GM21515 (cell line): ENCODE data around the gene ERMP1.
"Not testable (repeated sequence)": the region's sequence is repeated elsewhere in the genome, so short reads cannot be mapped to it uniquely, and the experiment has no call there.

ENCODE experiments used
- ATAC-seq: cut with Tn5 transposase; IDR thresholded peaks from one replicate; pipeline ENCODE4 v1.9.1; 2021; ENCODE audit not compliant: unreplicated experiment

The ERMP1 gene

DNA sequence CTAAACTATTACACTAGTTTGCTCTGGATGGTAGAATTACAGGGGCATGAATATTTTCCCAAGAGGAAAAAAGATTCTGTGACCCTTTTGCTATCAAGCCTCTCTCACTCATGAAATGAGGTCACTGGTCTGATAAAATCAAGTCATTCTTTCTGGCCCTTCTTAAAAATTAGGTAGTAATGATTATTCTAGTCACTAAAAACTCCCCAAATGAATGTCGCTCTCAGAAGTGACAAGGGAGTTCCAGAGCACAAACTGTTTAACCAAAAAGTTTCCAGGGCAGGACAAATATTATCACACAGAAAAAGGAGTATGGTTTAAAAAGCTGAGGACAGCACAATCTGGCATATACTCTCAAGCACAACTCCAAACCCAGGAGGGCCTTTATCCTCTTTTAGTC, 12.5 kb downstream of the ERMP1 start:
- ATAC-seq: no peak

DNA sequence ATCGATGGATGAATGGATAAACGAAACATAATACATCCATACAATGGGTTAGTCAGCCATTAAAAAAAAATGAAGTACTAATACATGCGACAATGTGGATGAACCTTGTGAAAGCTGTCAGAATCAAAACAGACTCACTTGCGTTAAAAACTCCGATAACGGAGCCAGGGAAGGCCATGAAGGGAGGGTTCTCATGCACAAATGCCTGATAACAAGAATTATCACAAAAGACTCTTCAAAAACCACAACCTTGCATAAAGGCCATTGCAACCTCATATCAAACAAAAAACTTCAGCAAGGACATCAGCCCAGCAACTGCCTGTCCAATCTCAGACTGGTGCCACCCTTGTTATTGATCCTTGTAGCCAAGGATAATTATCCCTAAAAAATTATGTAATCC, 13.7 kb downstream of the ERMP1 start:
- no peak for ATAC-seq

DNA sequence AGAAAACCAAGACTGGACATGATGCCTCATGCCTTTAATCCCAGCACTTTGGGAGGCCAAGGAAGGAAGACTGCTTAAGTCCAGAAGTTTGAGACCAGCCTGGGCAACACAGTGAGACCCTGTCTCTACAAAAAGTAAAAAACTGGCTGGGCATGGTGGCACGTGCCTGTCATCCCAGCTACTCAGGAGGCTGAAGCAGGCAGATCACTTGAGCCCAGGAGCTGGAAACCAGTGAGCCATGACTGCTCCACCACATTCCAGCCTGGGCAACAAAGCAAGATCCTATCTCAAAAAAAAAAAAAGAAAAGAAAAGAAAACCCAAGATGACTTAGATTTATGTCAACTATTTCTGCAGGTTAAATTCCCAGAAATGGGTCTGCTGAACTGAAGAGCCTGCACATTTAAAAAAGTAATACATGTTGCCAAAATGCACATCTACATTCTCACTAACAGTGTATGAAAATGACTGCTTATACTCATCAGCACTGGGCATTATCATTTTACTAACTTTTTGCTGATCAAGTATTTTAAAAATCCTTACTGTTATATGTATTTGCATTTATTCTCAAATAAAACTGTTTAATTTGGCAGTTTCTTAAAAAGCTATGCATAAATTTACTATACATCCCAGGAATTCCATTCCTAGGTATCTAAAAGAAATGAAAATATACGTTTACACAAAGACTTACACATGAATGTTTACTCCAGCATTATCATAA, 14.3 kb downstream of the ERMP1 start:
- no peak for ATAC-seq

DNA sequence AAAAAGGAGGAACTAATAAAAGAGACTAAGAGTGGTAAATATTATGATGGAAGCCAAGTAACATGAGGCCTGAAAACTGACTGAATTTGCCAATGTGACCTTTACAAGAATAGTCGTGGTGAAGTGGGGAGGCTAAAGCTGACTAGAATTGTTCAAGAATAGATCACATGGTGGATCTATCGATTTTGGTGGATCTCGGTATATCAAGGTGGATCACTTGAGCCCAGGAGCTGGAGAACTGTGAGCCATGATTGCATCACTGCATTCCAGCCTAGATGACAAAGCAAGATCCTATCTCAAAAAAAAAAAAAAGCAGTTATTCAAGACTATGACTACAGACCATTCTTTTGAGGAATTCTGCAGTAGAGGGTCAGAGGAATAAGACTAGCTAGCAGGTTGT, 15.1 kb downstream of the ERMP1 start:
- ATAC-seq: no peak

DNA sequence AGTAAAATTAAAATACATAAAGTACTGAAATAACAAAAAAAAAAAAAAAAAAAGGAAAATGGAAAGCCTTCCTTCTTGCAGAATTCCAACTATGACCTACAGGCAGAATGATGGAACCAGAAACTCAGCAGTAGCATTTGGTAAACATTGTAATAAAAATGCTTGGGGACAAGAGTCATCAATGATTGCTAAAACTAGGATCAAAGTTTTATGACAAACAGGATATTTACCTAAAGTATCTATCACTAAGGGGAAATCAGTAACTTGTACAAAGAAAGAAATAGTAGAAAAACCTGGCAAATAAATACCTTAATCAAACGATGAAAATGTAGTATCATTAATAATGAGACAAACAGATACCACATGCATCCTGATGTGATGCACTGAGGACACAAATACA, 17.5 kb downstream of the ERMP1 start:
- no peak for ATAC-seq

DNA sequence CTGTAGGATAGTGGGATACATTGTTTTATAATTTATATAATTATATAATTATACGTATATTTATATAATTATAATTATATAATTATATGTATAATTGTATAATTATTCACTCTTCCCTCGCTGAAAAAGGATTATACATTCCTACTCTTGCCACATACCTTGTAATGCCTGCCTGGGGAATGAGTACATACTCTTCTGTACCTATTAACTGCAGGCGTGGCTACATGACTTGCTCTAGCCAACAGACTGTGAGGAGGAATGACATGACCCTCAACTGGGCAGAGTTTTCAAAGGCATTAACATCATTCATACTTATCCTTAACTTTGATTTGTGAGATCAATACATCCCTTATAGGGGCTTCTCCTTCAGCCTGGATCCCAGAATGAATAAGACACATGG, 19.1 kb downstream of the ERMP1 start:
- ATAC-seq: no peak

DNA sequence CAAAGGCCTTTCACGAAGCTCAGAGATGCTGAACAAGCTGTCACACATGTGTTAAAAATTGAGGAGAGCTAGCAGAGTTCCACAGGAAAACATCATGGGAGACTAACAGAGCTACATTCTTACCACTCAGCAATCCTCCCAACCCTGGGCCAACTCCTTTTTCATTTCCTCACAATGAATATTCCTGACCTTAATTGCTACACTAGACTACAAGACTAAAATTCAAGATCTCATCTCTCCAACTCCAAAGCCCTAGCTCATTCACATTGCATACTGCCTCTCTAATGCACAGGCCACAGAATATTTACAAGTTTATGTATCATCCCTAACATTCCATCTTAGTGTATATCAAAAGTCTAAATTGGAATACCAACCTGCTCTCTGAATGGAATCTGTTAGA, 21.2 kb downstream of the ERMP1 start:
- ATAC-seq: no peak

DNA sequence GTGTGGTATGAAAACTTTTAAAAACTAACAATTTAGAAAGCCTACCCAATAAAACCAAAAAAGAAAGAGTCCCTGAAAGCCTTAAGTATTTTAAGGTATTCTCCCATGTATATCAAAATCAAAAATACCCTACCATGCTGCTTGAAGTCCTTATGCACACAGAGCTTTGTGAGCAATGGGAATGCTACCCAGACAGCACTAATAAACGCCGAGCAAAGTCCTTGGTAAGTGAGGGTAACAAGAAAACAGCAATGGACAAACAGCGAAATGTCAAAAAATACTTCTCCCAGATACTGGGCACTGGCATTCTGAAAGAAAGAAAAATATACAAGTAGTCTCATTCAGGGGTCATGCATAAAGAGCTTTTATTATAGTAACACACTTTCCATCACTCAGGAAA, 27.4 kb downstream of the ERMP1 start:
- ATAC-seq: no peak

DNA sequence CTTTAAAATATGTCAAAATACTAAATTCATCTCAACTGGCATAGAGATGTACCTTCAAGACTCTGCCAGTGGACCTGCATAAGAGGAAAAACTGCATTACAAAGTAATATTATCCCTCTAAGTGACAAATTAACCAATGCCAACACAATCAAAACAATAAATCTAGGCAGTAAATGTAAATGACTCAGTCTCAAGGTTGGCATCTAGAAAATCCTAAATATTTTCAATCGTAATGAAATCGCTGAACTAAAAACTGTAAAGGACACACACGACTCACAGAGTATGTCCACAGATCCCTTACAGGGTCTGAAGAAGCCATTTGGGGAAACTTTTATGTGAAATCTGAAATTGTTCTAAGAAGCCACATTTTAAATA, 31.2 kb downstream of the ERMP1 start:
- ATAC-seq: no peak

DNA sequence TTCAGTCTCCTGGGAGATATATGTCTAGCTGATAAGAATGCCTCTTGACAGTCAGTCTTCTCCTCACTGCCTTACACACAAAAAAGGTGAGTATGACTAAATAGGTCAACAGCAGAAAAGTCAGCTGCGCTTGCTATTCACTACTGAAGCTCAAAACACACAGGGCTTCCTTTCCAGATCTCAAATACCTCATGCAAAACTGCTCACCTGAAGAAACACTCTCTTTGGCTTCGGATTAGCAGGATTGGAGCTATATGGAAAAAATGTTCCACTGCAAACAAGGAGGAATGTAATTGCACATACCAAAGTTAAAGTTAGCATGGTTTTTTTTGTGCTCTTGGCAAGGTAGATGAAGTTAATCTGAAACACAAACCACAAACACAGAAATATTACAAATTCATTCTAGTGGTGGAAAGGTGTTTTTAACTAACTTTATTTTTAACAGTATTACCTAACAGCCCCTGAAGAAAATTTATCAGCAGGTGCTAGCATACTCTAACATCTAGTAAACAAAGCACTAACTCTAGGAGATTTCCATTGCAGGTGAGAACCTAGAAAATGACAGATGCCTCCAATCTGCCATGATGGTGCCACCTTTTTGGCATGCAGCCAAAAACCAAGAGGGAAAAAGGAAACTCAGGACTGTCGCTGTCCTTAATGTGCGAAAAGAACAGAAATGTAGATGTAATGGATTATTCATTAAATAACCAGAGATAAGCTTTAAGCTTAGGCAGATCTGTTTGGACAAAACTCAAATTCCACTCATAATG, 31.8 kb downstream of the ERMP1 start:
- ATAC-seq: no peak

DNA sequence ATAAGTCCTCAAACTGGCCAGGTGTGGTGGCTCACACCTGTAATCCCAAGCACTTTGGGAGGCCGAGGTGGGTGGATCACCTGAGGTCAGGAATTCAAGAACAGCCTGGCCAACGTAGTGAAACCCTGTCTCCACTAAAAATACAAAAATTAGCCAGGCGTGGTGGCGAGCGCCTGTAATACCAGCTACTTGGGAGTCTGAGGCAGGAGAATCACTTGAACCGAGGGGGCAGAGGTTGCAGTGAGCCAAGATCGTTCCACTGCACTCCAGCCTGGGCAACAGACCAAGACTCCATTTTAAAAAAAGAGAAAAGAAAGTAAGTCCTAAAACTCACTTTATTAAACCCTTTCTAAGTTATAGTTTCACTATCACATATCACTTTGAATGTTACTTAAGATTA, 32.5 kb downstream of the ERMP1 start:
- ATAC-seq: not testable (repeated sequence)

DNA sequence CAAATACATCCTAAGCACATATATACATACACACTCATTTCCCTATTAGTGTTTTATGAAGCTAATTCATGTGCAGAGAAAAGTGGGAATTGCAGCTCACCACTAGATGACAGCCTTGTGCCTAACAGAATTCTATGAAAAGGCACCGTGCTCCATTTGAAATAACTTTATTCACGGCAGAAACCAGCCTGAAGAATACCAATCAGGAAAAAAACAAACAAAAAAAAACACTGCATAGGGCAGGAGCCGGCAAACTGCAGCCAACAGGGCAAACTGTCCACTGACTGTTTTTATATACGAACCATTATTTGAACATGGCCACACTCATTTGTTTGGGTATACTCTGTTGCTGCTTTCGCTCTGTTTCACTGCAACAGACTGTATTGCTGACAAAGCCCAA, 33.6 kb downstream of the ERMP1 start:
- ATAC-seq: no peak

DNA sequence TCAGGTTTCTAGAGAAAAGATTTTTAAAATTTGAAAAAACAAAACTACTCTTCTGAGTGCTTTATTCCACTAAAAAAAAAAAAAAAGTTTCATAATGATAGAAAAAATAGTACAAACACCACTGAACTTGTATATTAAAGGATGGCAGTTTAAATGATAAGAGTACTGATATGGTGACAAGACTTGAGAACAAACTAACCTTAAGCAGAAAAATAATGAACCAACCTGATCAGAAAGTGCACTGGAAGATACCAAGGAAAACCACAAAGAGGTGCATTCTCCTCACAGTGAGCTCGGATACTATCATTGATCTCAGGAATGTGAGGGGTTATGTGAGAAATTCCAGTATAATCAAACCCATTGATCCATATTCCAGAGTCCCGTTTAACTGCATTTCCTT, 34.3 kb downstream of the ERMP1 start:
- no peak for ATAC-seq

DNA sequence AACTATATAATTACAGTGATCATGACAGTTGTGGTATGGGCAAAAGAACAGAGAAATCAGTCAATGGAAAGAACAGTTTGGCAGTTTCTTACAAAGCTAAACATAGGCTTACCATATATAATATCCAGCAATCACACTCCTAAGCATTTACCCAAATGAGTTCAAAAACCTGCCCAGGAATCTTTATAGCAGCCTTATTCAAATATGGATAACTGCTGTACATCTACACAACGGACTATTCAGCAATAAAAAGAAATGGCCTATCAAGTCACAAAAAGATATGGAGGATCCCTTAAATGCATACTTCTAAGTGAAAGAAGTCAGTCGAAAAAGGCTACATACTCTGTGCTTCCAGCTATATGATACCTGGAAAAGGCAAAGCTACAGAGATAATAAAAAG, 36.6 kb downstream of the ERMP1 start:
- ATAC-seq: no peak

DNA sequence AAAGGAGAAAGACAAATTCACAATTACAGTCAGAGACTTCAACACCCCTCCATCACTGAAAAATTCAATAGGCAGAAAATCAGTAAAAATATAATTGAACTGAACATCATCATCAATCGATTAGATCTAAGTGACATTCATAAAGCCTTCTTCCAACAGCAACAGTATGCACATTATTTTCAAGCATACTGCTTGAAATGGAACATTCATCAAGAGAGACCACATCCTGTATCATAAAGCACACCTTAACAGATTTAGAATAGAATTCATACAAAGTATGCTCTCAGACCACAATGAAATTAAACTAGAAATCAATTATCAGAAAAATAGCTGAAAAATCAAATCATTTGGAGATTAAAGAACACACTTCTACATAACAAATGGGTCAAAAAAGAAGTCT, 39.1 kb downstream of the ERMP1 start:
- no peak for ATAC-seq

DNA sequence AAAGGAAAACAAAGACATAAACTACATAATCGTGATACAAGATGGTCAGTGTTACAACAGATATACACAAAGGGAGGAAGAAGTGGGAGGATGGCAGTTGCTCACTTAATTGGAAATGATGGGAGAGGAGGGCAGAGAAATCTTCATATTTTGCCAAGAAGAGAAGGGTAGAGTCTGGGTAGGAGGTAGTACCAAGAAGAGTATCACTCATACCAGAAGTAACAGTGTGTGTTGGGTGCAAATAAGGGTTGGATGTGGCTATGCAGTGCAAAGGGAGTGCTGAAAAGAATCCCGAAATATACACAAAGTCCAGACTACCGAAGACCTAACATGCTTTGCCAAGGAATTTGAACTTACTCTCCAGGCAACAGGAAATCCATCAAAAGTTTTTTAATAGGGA, 41.0 kb downstream of the ERMP1 start:
- ATAC-seq: no peak

DNA sequence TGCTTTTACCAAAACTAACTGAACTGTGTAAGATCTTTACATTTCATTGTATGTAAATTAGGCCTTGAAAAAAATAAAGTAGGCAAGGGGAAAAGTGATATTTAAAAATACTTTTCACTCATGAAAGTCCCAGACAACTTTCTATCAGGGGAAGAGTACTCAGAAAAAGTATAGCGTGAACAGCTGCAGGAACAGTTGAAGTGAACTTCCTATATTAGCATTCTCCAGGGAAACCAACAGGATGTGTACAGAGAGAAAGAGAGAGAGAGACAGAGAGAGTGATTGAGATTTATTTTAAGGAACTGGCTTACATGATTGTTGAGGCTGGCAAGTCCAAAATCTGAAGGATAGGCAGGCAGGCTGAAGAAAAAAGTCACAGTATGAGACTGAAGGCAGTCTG, 42.0 kb downstream of the ERMP1 start:
- ATAC-seq: no peak

DNA sequence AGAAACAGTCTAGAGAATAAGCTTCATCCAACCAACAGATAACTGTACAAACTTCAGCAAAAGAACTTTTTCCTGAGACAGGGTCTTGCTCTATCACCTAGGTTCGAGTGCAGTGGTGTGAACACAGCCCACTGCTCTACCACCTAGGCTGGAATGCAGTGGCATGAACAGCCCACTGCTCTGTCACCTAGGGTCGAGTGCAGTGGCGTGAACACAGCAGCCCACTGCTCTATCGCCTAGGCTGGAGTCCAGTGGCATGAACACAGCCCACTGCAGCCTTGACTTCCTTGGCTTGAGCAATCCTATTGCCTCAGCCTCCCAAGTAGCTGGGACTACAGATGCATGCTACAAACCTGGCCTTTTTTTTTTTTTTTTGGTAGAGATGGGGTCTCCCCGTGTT, 43.4 kb downstream of the ERMP1 start:
- ATAC-seq: no peak

DNA sequence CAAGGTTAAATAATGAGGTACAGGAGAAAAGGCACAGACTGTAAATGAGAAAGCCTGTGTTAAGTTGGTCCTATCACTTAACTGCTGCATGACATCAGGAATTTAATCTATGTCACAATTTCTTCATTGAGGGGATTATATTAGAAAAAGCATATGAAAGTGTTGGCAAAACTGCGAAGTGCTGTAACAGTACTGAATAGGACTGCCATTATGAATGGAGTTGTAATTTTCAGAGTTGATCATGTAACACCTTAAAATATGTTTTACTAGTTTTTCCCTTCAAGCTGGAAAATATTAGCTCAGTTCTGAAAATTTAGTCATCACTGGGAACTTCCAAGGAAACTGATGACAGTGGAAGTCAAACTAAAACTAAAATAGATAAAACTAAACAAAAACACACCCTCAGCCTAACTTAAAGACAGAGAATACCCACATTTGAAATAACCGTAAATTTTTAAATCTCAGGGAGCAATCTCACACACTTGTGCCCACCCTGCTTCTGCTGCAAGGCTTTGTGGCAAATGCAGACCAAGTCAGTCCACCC, 45.1 kb downstream of the ERMP1 start:
- no peak for ATAC-seq

DNA sequence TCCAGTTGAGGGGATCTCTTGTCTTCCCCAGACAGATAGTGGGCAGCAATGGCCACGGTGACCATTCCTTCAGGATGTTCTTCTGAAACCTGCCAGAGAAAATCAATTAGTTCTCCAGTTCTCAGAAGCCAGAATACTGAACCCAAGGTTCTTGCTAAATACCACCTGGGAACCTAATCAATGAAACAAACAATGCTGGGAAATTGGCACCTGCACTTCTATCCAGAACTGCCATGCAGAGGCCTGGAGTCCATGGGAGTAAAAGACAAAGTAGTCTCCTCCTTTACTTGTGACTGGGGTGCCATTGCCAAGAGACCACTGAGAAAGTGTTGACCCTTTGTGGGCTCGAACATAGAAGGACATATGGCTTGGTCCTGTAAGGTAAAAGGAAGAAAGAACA, 45.7 kb downstream of the ERMP1 start:
- no peak for ATAC-seq

DNA sequence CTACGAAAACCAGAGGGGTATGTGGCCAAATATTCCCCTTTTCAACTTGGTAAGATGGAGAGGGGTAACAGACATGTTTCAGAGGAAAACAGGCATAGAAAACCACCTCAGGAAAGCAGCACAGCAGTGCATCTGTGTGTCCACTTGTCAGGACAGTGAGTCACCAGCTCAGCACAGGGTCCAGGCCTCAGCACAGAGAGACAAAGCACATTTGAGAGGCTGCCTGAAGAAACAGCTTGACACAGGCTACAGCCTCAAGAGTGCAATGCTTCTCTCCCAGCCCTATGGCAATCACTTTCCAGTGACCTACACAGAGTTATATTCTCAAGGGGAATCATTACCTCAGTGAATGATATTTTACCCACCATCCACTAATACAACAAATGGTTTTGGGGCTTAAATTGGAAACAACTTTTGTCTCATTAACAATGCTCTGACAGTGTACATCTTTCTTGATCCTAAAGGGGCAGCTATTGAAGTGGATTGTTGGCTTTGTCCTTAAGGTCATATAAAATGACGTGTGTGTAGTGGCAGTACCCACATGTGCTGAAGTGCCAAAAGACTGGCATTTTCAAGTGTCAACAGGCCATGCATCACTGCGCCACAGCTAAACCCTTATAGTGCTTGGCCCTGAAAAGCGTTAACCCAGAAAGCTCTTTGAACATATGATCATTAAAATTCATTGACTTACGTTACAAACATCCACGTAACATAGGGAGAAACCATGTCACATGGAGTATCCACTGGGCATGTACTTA, 46.4 kb downstream of the ERMP1 start:
- ATAC-seq: no peak
